Psoas muscle (tissue), 8 donors: ENCODE results near the gene TMEM132C. TPM values are rescaled to one million over a fixed set of nuclear protein-coding genes. Genes with fewer than 3 reads are reported as not detected.
"Not testable (repeated sequence)": the region's sequence is repeated elsewhere in the genome, so short reads cannot be mapped to it uniquely, and the experiment has no call there.

ENCODE experiments used
- ATAC-seq, 4 donors: fragments of 200-7000 bp; cut with Tn5 transposase; one replicate each; pipeline ENCODE4 v1.9.1; 2020; ENCODE audit warnings: moderate library complexity in 3 of 4, mild to moderate bottlenecking in 2 of 4
- DNase-seq, 2 donors: peaks; one replicate each; pipeline ENCODE4 v3.0.0-alpha.2; 2020
- H3K27ac ChIP-seq: fragments of 200-600 bp; one replicate; pipeline ENCODE4 v1.8.0; 2022
- H3K27me3 ChIP-seq, 3 donors: fragments of 200-600 bp in 1 of 3; one replicate each; pipeline versions ENCODE4 v1.6.1 to v1.8.0; 2013 to 2022; ENCODE audit warnings: low read length in 2 of 3, mild to moderate bottlenecking in 2 of 3, moderate library complexity in 1 of 3; ENCODE audit not compliant: insufficient read depth in 3 of 3
- H3K36me3 ChIP-seq, 2 donors: fragments of 200-600 bp in 1 of 2; one replicate each; pipeline versions ENCODE4 v1.6.1 to v1.8.0; 2013 to 2022; ENCODE audit warnings: low read depth in 1 of 2, mild to moderate bottlenecking in 1 of 2, moderate library complexity in 1 of 2; ENCODE audit not compliant: insufficient read depth in 1 of 2
- H3K4me1 ChIP-seq: fragments of 200-600 bp; one replicate; pipeline ENCODE4 v1.8.0; 2022
- H3K4me3 ChIP-seq: fragments of 200-600 bp; one replicate; pipeline ENCODE4 v1.8.0; 2022; ENCODE audit warnings: mild to moderate bottlenecking
- H3K9me3 ChIP-seq: fragments of 200-600 bp; one replicate; pipeline ENCODE4 v1.8.0; 2022
- WGBS, 3 donors: extraction: QIAGEN DNeasy Blood & Tissue Kit; methylation state at CpG; one replicate each; pipeline versions ENCODE4 v1.1.6 to v1.1.7; 2013; 5-methylcytosine and 5-hydroxymethylcytosine counted together
- intact Hi-C, 2 donors: fragments of 100-400 bp; cut with DNase I; formaldehyde crosslinking; loops; one replicate each; pipeline versions ENCODE4 v1.11.0 to v1.14.2; 2022
- polyA plus RNA-seq, 3 donors: library from polyadenylated mRNA; stranded (reverse); fragments of 200-250 nt; gene quantifications; one replicate each; pipeline ENCODE4 v1.2.3, GENCODE V29; 2013
- total RNA-seq, 4 donors: library from RNA; stranded (reverse); fragmentation: NEBNext Ultra II Directional in 2 of 4; extraction: Animal tissue kit (Norgen Biotek cat#: 25700) in 2 of 4; gene quantifications; one replicate each; pipeline versions ENCODE4 v1.2.1 to v1.2.4, GENCODE V29; 2021 to 2023
- TF ChIP-seq, protein P1 (sequence below): fragments of 200-600 bp; IDR thresholded peaks from one replicate; pipeline ENCODE4 v1.8.0; 2022; ENCODE audit warnings: antibody characterized with exemption
- donor health status: healthy with polysubstance abuse.
- donor health status: DM: no; HTN: no; CAD: no; lungs with moderate emphysema.
- donor health status: Bipolar disorder and iron deficiency.
- donor health status: healthy.
- donor health status: DM: yes; HTN: yes; CAD: no.
- donor health status: DM: no; HTN: no; CAD: no.
- donor health status: DM: no; HTN: no; CAD: no.
- donor health status: DM: yes; HTN: yes; CAD: no.

The TMEM132C gene
- total and polyA plus RNA-seq, 7 donors: 0.16 to 0.77 (median 0.47) TPM

DNA sequence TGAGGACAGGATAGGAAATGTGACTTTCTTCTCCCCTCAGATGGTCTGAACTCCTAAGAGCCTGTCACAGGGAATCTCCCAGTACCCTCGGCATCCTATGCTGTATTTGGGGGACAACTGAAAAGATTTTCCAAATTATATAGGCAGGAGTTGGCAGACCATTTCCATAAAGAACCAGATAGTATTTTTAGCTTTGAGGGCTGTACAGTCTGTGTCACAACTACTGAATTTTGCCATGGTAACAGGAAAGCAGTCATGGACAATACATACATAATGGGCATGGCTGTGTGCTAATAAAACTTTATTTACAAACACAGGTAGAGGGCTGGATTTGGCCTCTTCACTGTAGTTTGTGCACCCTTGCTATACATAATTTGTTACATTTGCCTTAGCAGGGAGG lies 30.4 kb upstream of the TMEM132C start:
- no peak for ATAC-seq
- DNase-seq: no peak
- Histone ChIP-seq H3K4me1 (no peaks in the 10 kb centered on the region), H3K9me3 (no peaks in the 10 kb centered on the region), H3K36me3 (no peaks in the 10 kb centered on the region), H3K27me3 (no peaks in the 10 kb centered on the region), H3K4me3 (no peak overlapping the region), H3K27ac (no peak overlapping the region)
- WGBS, 3 donors: 50 to 77% (median 76%) methylated on average over 1 of the region's 1 CpG
- TF ChIP-seq, protein P1, sequence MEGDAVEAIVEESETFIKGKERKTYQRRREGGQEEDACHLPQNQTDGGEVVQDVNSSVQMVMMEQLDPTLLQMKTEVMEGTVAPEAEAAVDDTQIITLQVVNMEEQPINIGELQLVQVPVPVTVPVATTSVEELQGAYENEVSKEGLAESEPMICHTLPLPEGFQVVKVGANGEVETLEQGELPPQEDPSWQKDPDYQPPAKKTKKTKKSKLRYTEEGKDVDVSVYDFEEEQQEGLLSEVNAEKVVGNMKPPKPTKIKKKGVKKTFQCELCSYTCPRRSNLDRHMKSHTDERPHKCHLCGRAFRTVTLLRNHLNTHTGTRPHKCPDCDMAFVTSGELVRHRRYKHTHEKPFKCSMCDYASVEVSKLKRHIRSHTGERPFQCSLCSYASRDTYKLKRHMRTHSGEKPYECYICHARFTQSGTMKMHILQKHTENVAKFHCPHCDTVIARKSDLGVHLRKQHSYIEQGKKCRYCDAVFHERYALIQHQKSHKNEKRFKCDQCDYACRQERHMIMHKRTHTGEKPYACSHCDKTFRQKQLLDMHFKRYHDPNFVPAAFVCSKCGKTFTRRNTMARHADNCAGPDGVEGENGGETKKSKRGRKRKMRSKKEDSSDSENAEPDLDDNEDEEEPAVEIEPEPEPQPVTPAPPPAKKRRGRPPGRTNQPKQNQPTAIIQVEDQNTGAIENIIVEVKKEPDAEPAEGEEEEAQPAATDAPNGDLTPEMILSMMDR: no peak
- intact Hi-C loops: no loop called here

DNA sequence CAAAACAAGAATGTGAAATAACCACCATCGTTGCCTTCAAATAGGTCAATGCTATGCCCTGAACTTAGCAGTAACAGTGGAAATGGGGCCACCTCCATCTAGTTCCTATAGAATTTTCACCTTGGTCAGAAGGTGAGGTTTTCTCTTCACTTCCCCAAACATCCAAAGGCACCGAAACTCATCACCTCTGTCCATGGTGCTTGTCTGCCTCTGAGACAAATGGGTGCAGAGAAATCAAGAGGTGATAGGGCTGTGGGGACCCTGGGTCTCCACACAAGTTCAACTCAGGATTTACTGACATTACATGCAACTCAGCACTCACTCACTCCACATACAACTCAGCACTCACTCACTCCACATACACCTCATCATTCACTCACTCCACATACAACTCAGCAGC lies 26.2 kb upstream of the TMEM132C start:
- H3K36me3 ChIP-seq: no peaks in the 10 kb centered on the region
- TF ChIP-seq, protein P1: no peak
- H3K4me1 ChIP-seq: no peaks in the 10 kb centered on the region
- no peak for ATAC-seq
- H3K27ac ChIP-seq: no peak overlapping the region
- H3K27me3 ChIP-seq: no peaks in the 10 kb centered on the region
- 64 to 74% (median 66%) methylated on average over 2 of the region's 2 CpGs for WGBS, 3 donors
- H3K4me3 ChIP-seq: no peak overlapping the region
- intact Hi-C loops: no loop called here
- DNase-seq: no peak
- no peaks in the 10 kb centered on the region for H3K9me3 ChIP-seq

DNA sequence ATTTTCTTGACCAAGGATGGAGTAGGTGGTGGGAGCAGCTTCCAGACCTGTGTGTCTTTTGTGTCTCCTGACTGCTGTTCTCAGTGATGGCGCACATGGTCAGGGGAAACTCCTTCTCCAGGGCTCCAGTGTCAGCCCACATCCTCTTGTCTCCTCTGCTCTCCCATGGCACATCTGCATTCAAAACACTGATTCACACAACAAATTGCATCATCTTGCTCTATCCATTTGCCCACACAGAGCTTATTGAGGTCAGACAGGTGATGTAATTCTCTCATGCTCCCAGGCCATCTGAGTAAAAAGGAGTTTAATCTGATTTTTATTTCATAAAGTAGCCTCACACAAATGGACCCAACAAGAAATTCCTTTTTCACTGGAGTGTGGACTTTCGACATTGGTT lies 21.8 kb upstream of the TMEM132C start:
- no peak overlapping the region for H3K4me3 ChIP-seq
- TF ChIP-seq, protein P1: no peak
- no peaks in the 10 kb centered on the region for H3K4me1 ChIP-seq
- H3K9me3 ChIP-seq: no peaks in the 10 kb centered on the region
- no peaks in the 10 kb centered on the region for H3K27me3 ChIP-seq
- DNase-seq (no peak), ATAC-seq (no peak)
- intact Hi-C loops: no loop called here
- 86 to 94% (median 91%) methylated on average over 2 of the region's 2 CpGs for WGBS, 3 donors
- no peaks in the 10 kb centered on the region for H3K36me3 ChIP-seq
- no peak overlapping the region for H3K27ac ChIP-seq

DNA sequence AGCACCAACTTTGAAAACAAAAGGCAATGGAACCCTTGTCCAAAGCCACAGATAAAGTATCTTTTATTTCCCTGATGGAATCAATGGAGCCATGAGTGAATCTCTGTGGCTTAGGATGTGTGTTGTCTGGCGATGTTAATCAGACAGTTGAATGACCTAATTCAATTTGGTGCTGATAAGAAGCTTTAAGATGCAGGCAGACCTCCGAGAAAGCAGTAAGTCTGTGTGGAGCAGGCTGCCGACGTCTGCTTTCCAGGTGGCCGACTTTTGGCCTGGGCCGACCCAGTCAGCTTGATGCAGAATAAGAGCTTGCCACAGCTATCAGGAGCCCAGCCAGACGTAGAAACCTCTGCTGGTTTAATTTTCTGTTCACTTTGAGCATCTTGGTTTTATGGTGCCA lies 21.1 kb upstream of the TMEM132C start:
- 23 to 51% (median 29%) methylated on average over 7 of the region's 7 CpGs for WGBS, 3 donors
- Histone ChIP-seq H3K4me1 (no peaks in the 10 kb centered on the region), H3K4me3 (no peak overlapping the region), H3K27me3 (no peaks in the 10 kb centered on the region), H3K27ac (no peak overlapping the region), H3K9me3 (no peaks in the 10 kb centered on the region), H3K36me3 (no peaks in the 10 kb centered on the region)
- DNase-seq (no peak), ATAC-seq (no peak)
- intact Hi-C loops: no loop called here
- TF ChIP-seq, protein P1: no peak

DNA sequence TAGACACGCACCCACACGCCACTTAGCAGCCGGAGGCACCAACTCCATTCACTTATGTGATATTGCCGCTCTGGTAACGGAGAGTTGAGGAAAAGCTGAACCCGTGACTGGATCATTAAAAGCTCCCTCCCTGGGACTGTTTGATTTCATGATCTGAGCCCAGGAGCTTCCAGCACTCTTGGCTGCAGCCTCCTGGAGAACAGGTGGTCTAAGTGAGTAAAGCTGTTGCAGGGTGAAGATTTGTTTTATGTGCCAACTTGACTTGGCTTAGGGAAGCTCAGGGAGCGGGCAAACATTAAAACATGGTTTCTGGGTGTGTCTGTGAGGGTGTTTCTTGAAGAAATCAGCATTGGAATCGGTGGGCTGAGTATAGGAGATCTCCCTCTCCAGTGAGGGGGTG lies 16.9 kb upstream of the TMEM132C start:
- TF ChIP-seq, protein P1: no peak
- no peak for ATAC-seq
- intact Hi-C loops: loop anchor here in 1 of 2 donors (10.0 kb wide), 1 partner anchor 135 kb away; no protein-coding TSS in a partner anchor

DNA sequence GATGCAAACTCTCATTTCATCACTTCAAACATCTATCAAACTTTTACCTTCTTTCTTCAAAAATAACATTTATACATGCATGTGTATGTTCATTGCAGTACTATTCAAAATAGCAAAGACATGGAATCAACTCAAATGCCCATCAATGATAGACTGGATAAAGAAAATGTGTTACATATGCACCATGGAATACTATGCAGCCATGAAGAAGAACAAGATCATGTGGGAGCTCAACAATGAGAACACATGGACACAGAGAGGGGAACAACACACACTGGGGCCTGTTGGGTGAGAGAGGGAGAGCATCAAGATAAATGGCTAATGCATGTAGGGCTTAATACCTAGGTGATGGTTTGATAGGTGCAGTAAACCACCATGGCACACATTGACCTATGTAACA lies 13.1 kb upstream of the TMEM132C start:
- H3K36me3 ChIP-seq, H3K4me1 ChIP-seq, H3K4me3 ChIP-seq, H3K9me3 ChIP-seq, H3K27me3 ChIP-seq, H3K27ac ChIP-seq, ATAC-seq, DNase-seq: not testable (repeated sequence)
- intact Hi-C loops: loop anchor here in 1 of 2 donors (10.0 kb wide), 1 partner anchor 131 kb away; no protein-coding TSS in a partner anchor

More for the DNA sequence above, 16.9 kb upstream of the TMEM132C start:
- Histone ChIP-seq H3K36me3 (no peaks in the 10 kb centered on the region), H3K4me3 (no peak overlapping the region), H3K27ac (no peak overlapping the region), H3K4me1 (no peaks in the 10 kb centered on the region), H3K9me3 (peaks cover 4% of the 10 kb centered on the region), H3K27me3 (peaks cover 0 to 2% (median 0%) of the 10 kb centered on the region in 3 donors)
- no peak for DNase-seq
- 31 to 46% (median 34%) methylated on average over 8 of the region's 8 CpGs for WGBS, 3 donors
